HG03565 (cell line): ENCODE results near the gene LEKR1.
A peak's percentile ranks its signal among the peaks of the same experiment; 100 is the strongest.

ENCODE experiments used
- ATAC-seq: cut with Tn5 transposase; IDR thresholded peaks from one replicate; pipeline ENCODE4 v1.9.1; 2021; ENCODE audit warnings: mild to moderate bottlenecking, moderate library complexity; ENCODE audit not compliant: unreplicated experiment

The LEKR1 gene

DNA sequence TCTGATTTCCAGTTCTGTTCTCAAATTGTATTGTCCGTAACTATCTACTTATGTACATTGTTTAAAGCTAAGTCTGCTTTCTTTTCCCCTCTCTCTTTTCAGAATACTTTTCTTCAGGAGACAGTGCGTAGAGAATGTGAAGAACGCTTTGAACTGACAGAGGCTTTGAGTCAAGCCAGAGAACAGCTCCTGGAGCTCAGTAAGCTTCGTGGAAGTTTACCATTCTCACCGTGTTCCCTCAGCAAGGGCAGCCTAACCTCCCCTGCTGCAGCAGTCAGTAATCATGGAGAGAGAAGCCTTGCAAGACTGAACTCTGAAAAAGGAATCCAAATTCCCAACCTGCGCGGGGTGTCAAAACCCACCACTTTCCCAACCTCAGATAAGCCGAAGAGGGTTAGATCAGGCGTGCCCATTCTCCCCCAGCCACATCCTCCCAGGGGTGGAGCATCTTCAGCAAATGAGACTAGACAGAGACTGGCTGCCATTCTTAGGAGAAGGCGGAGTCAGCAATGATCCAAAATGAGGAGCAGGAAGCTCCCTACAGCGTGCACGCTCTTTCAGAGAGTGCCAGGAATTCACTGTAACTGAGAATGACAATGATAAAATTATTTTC, 219.2 kb downstream of the LEKR1 start:
- no peak for ATAC-seq

DNA sequence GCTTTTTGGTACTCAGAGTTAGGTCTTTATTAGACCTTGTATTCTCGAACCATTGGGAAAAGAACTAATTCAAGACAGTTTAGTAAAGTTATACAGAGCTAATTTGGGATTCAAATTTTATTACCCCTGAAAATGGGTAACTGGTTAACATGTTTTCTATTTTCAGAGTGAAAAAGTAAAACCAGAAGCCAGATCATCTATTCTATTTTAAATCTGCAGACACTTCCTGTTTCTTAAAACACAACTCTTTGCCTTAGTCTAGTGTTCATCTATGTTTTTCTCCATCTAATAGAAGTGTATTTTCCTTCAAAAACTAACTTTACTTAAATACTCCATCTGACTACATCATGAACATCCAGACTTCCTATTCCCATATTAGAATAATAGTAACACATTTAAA, 220.4 kb downstream of the LEKR1 start:
- no peak for ATAC-seq

DNA sequence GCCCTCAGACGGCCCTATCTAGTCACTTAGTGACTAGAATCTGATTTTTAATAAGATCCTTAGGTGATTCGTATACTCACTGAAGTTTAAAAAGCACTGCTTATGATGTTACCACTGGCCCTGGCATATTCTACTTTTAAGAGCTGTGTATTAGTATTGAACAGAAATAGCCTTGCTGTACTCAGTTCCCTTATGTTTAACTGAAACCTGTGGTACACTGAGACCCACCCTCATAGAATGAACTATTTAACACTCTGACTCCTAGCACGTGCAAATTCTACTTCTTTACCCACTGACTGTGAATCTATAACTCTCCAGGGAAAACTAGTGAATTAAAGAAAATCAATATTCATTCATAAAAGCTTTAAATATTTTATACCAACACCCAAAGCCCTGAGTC, 224.9 kb downstream of the LEKR1 start:
- no peak for ATAC-seq

DNA sequence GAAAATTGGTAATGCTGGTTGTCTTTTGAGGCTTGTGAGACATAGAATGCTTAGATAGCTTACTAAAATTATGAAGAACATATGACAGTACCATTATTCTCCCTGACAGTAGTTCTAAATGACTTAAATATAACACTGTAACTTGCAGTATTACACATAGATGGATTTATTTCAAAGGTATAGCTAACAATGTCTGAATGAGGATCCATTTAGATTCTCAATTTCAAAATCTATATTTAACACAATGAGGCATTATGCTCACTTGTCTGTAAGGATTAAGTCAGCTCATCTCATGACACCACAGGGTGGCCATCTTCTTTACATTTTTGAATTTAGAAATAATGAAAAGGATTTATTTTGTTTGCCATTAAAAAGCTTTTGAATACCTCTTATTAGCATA, 225.4 kb downstream of the LEKR1 start:
- ATAC-seq, result no peak

DNA sequence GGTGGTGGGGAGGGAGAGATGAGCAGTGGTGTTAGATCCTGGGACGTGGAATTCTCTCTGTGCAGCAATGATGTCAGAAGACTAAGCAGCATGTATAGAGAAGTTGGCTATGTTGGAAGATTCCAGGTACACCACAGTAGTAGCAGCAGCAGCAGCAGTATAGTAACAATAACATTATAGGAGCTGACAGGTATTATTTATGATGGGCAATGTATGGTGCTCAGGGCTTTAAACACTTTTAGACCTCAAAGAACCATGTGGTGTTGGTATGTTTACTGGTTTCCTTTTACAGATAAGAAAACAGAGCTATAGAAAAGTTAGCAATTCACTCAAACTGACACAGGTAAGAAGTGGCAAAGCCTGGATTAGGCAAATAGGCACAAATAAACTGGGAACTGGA, 229.9 kb downstream of the LEKR1 start:
- no peak for ATAC-seq

DNA sequence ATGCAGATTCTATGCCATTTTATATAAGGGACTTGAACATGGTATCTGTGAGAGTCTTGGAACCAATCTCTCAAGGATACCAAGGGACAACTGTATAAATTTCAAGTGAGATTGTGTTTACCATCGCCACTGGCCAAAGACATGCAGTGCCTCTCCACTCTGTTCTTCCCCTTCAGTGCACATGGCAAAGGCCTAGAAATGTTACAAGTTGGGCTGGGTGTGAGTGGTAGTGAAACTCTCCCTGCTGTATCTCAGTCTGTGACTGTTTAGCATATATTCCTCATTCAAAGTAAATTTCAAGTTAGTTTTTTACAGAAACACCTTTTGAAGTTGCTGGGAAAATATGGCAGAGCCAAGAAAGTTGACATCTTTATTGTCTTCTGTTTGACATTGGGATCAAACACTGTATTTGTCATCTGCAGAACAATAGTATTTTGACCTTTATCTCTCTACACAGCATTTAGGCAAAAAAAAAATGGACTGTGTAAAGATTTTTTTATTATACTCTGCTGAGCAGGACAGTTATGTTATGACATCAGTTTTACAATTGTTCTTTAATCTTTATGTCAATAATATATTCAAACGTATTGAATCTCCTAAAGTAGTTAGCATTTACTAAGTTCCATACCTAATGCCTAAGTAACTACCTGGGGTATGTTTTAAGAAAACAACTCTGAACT, 232.4 kb downstream of the LEKR1 start:
- no peak for ATAC-seq

DNA sequence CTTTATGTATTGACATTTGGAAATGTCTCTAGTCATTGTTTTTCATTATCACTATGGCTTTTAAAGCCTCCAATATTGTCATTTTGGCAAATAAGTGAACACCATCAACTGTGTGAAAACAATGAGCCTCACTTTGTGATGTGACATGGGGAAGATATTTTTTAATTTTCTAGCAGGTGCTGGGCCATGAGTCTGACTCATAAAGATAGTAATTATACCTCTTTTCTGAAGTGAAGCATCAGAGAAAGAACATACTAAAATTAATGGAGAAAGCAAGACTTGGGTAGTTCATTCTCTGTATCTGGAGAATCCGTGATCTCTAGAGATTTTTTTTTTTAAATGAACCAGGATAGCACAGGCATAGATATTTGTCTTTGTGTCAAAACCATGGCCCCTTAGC, 233.0 kb downstream of the LEKR1 start:
- no peak for ATAC-seq

DNA sequence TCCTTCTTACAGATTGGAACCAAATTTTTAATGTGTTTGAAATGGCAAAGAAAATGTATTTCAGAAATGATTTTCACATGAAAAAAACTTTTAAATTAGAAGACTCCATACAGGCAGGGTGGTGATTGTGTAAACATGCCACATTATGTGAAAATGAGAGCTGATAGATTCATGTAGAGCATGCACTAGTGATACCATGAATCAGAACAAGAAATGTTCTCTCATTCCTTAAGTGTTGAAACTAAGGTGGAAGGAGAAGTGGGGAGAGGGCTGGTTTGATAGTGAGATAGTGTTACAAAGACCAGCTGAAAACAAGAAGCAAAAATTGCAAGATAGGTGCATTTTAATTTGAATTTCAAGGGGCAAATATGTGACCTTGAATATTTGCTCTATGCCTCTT, 233.5 kb downstream of the LEKR1 start:
- ATAC-seq, result peak; percentile 67

DNA sequence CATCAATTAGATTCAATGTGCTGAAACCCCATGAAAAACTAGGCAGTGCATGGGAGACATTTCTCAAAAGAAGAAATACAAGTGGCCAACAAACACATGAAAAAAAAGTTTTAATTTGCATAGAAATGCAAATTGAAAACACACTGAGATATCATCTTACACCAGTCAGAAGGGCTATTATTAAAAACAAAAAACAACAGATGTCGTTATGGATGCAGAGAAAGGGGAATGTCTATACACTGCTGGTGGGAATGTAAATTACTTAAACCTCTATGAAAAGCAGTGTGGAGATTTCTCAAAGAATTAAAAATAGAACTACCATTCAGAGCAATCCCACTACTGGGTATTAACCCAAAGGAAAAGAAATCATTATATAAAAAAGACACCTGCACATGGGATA, 235.1 kb downstream of the LEKR1 start:
- no peak for ATAC-seq

DNA sequence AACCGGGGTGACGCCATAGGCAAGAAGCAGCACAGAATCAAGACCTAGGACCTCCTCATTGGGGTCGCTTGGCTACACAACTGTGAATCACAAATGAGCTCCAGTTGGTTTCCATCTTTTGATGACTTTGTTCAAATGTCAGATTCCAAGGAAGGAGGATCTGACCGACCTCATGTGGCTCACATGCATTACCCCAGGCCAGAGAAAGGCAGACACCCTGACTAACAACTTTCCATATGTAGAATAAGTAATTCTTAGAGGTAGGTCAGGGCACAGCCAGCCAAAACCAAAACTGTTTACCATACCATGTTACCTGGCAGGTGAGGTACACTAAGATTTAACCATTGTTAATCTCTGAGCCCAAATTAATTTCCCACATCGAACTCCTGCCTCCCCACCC, 237.3 kb downstream of the LEKR1 start:
- no peak for ATAC-seq

DNA sequence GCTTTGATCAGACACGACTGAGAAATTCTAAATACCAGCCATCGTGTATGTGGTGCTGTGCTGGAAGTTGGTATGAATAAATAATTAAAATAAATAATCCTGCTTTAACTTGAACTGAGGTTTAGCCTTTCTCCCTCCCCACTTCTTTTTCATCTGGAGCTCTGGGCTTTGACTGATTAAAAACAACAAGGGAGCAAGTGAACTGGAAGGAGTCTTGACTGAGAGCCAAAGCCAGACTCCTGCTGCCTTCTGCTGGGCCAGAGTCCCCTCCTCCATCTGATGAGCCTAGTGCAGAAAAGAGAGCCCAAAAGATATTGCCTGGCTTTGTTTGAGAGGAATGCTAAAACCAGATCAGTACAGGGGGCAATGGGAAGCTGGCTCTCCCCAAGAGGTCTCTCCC, 237.8 kb downstream of the LEKR1 start:
- no peak for ATAC-seq

DNA sequence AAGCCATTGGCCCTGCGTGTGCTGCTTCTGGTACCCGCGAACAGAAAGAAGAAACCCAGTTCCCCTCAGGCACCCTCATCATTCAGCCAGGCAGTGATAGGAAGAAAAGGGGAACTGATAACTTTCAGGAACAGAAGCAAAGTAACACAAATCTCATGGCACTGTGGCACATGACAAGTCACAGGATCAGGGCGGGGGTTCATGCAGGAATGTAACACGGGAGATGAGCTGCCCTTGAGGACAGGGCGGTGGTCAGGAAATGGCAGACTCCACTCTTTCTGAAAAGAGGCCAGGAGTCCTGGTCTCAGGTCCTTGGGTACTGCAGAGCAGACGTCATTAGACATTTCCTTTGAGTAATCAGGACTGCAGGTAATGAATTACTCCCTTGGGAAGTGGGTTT, 238.2 kb downstream of the LEKR1 start:
- peak; percentile 67 for ATAC-seq

DNA sequence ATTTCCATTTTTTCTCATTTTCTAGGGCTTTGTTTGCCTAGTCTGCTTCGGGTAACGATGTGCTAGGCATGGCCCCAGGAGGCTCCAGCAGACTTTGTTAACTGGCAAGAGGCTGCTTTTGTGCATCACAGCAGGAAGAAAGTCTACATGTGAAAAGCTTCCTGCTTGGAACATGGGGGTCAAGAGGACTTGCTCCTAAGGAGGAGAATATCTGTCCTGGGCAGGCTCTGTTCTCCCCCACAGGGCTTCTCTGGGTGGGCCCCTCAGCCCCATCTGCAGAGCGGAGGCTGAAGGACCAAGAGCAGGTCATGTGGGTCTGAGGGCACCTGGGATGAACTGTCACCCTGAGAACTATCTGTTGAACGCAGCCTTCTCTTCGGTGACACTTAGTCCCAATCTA, 239.0 kb downstream of the LEKR1 start:
- no peak for ATAC-seq

DNA sequence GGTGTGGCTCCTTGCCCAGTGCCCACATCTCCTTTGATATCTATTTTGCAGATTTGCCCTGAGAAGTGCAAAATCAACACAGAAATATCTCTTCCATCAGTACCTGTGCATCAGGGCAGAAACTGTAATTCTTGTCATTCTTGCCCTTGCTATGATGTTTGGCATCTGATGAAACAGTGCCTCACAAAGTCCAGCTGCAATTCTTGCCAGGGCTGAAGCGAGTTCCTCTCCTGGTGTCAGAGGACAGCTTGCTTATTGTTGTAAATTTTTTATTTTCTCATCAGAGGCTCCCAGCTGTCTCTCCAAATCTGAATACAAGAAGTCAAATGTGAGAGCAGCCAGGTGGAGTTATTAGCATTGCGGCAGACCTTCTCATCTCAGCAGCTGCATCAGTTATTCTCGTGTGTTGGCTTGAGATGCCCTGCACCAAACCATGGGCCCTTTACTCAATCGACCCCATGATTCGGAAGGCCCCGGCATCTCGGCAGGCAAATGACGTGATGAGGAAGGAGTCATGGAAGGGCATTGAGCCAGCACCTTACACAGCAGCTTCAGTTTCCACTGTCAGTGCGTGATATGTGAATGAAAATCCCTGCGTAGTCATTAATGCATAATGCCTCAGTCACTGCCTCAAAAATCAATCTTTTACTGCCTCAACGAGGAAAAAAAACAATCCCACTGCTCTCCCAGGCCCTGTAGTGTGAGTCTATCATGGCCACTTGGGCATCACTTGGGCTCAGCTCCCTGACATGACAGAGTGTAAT, 240.4 kb downstream of the LEKR1 start:
- no peak for ATAC-seq

DNA sequence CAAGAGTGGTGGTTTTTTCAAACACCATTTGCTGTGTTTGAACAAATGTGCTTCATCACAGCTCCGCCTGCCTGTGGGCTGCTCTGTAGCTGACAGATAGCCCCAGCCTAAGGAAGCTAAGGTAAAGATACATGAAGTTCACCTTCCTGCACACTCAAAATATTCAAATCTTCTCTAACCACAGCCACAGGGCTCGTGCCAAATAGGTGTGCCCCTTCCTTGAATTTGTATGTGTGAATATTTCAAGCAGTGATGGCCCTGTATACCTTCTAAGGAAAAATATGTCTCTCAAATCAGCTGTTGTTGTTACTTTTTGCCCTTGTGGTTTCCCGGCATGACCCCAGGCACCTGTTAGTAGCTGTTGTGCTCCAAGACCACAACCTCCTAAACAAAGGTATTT, 241.0 kb downstream of the LEKR1 start:
- peak; percentile 40 for ATAC-seq

DNA sequence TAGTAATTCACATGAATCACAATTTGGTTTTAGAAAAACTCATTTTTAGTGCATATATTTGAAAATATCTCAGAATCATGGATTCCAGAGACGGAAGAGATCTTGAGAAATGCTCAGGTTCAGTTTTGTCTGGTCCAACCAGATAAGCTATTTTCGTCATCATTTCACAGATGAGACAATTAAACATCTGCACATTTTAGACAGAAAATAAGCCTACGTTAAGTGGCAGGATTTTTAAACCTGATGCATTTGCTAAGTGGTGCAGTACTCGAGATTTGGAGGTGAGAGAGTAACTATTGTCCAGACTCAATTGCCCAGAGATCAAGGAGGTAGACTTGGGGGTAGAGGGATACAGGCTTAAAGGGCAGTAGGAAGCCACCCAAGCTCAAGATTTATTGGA, 243.3 kb downstream of the LEKR1 start:
- ATAC-seq, result no peak

DNA sequence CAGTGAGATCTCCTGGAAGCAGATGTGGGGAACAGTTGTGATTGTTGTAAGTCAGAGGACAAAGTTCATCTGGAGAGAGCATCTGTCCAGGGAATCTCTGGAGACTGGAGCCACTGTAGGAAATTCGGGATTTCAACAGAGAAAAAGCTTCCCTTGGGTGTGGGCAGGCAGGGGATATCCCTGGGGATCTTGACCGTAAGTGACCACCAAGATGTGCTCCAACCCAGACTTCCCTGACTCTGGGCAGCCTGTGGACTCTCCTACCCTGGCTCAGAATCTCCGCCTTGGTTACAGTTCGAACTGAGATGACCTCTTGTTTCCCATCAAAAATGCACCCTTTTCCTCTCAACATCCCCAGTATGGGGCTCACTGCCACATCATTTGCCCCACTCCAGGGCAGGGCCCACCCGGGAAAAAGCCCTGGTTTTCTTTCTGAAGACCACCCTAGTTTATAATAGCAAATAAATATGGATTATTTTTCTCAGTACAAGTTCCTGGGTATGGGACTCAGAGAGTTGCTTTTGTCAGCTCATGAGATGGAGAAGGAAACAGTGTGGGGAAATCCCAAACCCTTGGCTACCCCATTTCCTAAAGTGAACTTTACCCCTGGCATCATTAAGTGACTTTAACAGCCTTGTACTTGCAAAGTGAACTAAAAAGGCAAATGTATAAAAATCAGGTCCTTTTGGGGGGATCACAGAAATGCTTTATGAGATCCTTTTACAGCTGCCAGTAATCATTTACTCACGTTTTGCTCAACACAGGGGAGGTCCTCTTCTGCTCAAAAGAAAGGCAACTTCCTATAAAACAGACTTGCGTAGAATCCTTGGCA, 243.9 kb downstream of the LEKR1 start:
- ATAC-seq, result no peak

DNA sequence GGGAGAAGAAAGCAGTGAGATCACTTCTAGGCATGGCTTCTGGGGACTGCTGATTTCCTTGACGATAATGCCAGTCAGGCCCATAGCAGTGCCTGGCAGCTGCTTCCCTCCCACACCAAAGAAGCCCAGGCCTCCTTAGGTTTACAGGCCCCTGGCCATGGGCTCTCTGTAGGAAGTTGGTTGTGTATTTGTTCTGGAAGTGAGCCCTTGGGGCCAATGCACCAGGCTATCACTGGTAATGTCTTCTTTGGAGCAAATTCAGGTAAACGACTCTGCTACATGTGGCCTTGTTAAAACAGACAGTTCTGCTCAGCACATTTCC, 244.5 kb downstream of the LEKR1 start:
- ATAC-seq, result no peak

DNA sequence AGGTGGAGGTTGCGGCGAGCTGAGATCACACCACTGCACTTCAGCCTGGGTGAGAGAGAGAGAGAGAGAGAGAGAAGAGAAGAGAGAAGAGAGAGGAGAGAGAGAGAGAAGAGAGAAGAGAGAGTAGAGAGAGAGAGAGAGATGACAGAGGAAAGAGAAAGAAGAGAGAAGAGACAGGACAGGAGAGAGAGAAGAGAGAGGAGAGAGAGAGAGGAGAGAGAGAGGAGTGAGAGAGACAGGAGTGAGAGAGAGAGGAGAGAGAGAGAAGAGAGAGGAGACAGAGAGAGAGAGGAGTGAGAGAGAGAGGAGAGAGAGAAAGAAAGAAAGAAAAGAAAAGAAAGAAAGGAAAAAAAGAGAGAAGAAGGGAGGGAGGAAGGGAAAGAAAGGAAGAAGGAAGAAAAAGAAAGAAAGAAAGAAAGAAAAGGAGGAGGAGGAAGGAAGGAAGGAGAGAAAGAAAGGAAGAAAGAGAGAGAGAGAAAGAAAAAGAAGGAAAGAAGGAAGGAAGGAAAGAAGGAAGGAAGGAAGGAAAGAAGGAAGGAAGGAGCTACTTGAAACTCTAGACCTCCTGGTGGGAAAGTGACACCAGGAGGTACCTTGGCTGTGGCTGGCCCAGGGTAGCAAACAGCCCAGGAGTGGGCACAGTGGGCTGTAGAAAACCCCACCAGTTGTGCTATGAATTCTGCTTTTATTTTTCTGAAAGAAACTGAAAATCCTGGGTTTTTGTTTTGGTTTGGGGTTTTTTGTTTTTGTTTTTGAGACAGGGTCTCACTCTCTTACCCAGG, 245.8 kb downstream of the LEKR1 start:
- ATAC-seq, result no peak

DNA sequence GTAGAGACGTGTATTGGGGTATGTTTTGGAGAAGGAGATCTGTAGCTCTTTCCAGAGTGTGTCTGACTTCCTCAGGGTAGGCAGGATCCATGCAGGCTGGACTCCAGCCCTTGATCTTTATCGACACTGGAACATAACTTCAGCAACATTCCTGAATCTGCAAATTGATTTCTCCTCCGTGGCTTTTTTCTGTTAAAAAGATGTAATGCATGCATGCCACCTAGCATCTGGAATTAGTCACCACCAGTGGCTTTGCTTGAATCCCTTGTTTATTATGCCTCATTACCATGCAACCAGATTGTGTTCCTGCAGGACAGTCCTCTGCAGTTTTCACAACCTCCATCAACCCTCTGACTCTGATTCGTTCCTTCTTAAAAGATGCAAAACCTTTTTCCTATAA, 247.7 kb downstream of the LEKR1 start:
- no peak for ATAC-seq

DNA sequence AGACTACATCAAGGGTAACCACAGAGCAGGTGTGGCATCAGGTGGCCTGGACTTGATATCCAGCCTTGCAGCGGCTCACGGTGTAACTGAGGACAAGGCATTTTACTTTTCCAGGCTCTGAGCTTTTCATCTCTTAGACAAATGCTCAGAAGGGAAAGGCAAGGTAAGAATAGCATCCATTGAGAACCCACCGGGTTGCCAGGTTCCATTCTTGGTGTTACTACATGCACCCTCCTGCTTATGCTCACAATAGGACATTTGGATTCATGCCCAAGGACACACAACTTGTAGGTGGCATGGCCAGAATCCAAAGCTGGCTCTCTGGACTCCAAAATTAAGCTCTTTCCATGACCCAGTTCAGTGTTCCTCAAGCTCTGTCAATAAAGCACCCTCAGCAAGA, 248.3 kb downstream of the LEKR1 start:
- no peak for ATAC-seq
